ENCODE measurements around the gene NEIL3.

Gene NEIL3

DNA sequence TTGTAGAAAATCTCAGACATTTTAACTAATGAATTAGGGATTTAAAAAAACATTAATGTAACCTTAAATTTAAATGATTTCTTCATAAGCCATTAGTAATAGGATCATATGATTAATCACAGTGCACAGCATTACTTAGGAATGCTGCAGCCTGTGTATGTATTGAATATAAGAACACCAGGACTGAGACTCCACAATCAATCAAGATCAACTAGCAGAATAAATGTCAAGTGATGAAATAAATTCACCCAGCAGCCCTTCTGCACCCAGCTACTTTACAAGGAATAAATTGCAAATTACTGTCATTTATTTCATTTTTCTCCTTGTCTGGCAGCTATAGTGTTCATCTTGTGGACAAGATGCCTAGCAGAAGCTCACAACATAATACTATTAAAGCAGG, 46.5 kb downstream of the NEIL3 start:
- TF ChIP-seq EZH2 (optimal IDR thresholded peaks at IDR 0.05; ENCODE audit: low read depth, low read length) (no peak), EZH2phosphoT487 (IDR thresholded peaks at IDR 0.05; ENCODE audit: low read length) (no peak)
- TF ChIP-seq, protein P1, sequence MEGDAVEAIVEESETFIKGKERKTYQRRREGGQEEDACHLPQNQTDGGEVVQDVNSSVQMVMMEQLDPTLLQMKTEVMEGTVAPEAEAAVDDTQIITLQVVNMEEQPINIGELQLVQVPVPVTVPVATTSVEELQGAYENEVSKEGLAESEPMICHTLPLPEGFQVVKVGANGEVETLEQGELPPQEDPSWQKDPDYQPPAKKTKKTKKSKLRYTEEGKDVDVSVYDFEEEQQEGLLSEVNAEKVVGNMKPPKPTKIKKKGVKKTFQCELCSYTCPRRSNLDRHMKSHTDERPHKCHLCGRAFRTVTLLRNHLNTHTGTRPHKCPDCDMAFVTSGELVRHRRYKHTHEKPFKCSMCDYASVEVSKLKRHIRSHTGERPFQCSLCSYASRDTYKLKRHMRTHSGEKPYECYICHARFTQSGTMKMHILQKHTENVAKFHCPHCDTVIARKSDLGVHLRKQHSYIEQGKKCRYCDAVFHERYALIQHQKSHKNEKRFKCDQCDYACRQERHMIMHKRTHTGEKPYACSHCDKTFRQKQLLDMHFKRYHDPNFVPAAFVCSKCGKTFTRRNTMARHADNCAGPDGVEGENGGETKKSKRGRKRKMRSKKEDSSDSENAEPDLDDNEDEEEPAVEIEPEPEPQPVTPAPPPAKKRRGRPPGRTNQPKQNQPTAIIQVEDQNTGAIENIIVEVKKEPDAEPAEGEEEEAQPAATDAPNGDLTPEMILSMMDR (IDR thresholded peaks at IDR 0.05; ENCODE audit: low read length): no peak
- H3K4me1 ChIP-seq (ENCODE audit: low read length): no peaks in the 10 kb centered on the region
- no peaks in the 10 kb centered on the region for H4K20me1 ChIP-seq (ENCODE audit: insufficient read depth, low read length)
- no peaks in the 10 kb centered on the region for H3K27me3 ChIP-seq (replicated peaks; ENCODE audit: insufficient read depth, low read length)
- no peaks in the 10 kb centered on the region for H3F3A ChIP-seq (ENCODE audit: insufficient read depth, low read length)
- no peaks in the 10 kb centered on the region for H3K9me2 ChIP-seq (replicated peaks; ENCODE audit: insufficient read depth, low read length)
- no peak overlapping the region for H2AFZ ChIP-seq (ENCODE audit: low read length)
- no peak overlapping the region for H3K4me3 ChIP-seq (ENCODE audit: low read length)
- no peak for DNase-seq
- no peaks in the 10 kb centered on the region for H3K79me2 ChIP-seq (ENCODE audit: low read length)
- no peaks in the 10 kb centered on the region; the same call in 1 of the 2 replicates for H3K36me3 ChIP-seq (replicated peaks; ENCODE audit: insufficient read depth, low read length)
- no peak overlapping the region for H3K27ac ChIP-seq (ENCODE audit: low read length)
- no peak overlapping the region for H3K9ac ChIP-seq (ENCODE audit: low read length)
- H3K4me2 ChIP-seq (ENCODE audit: low read depth, low read length): no peak overlapping the region
- no peaks in the 10 kb centered on the region for H3K9me3 ChIP-seq (replicated peaks; ENCODE audit: insufficient read depth, low read length)

DNA sequence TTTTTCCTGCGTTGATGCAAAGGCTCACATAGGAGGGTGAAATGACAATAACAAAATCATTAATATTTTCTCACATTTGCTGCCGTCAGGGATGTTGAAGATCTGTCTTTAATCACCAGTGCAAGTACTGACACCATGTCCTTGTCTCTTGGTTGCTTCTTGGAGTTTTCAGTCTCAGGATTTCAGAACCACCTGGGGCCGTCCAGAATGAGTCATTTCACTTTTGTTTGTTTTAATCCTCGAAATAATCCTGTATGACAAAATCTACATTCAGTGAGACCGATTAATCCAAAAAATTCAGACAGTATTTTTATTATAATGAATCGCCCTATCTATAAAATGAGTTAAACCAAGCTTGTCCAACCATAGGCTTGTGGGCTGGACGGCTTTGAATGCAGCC, 47.2 kb downstream of the NEIL3 start:
- no peak for DNase-seq
- H3K4me2 ChIP-seq (ENCODE audit: low read depth, low read length): no peak overlapping the region
- H3K27ac ChIP-seq (ENCODE audit: low read length): no peak overlapping the region
- H3K4me1 ChIP-seq (ENCODE audit: low read length): no peaks in the 10 kb centered on the region
- TF ChIP-seq EZH2 (optimal IDR thresholded peaks at IDR 0.05; ENCODE audit: low read depth, low read length) (no peak), EZH2phosphoT487 (IDR thresholded peaks at IDR 0.05; ENCODE audit: low read length) (no peak)
- no peaks in the 10 kb centered on the region; the same call in 1 of the 2 replicates for H3K36me3 ChIP-seq (replicated peaks; ENCODE audit: insufficient read depth, low read length)
- no peaks in the 10 kb centered on the region for H3K9me2 ChIP-seq (replicated peaks; ENCODE audit: insufficient read depth, low read length)
- no peaks in the 10 kb centered on the region for H4K20me1 ChIP-seq (ENCODE audit: insufficient read depth, low read length)
- no peaks in the 10 kb centered on the region for H3F3A ChIP-seq (ENCODE audit: insufficient read depth, low read length)
- no peak overlapping the region for H2AFZ ChIP-seq (ENCODE audit: low read length)
- H3K27me3 ChIP-seq (replicated peaks; ENCODE audit: insufficient read depth, low read length): no peaks in the 10 kb centered on the region
- no peak overlapping the region for H3K4me3 ChIP-seq (ENCODE audit: low read length)
- no peaks in the 10 kb centered on the region for H3K79me2 ChIP-seq (ENCODE audit: low read length)
- no peaks in the 10 kb centered on the region for H3K9me3 ChIP-seq (replicated peaks; ENCODE audit: insufficient read depth, low read length)
- no peak overlapping the region for H3K9ac ChIP-seq (ENCODE audit: low read length)

DNA sequence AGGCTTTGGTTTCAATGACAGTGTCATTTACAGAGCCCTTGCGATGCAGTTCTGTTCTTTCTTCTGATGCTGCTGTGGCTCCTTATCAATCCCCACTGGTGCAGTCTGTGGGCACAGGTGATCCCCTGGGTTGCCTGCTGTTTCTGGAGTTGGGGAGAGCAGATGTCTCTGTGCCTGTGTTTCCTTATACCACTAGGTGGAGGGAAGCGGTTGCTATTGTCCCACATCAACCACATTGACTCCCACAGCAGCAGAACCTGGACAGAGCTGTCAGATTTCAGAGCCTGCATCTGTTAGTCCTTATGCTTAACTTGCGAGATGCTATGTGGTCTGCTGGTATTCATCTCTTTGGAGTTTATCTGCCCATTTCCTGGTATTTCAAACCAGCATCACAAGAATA, 57.7 kb downstream of the NEIL3 start:
- no peaks in the 10 kb centered on the region for H3K36me3 ChIP-seq (replicated peaks; ENCODE audit: insufficient read depth, low read length)
- no peaks in the 10 kb centered on the region for H3K79me2 ChIP-seq (ENCODE audit: low read length)
- H3K9me2 ChIP-seq (replicated peaks; ENCODE audit: insufficient read depth, low read length): no peaks in the 10 kb centered on the region
- no peak overlapping the region for H3K27ac ChIP-seq (ENCODE audit: low read length)
- no peaks in the 10 kb centered on the region for H3K27me3 ChIP-seq (replicated peaks; ENCODE audit: insufficient read depth, low read length)
- no peak overlapping the region for H2AFZ ChIP-seq (ENCODE audit: low read length)
- H3K9me3 ChIP-seq (replicated peaks; ENCODE audit: insufficient read depth, low read length): no peaks in the 10 kb centered on the region
- no peak overlapping the region for H3K9ac ChIP-seq (ENCODE audit: low read length)
- TF ChIP-seq EZH2 (optimal IDR thresholded peaks at IDR 0.05; ENCODE audit: low read depth, low read length) (no peak), EZH2phosphoT487 (IDR thresholded peaks at IDR 0.05; ENCODE audit: low read length) (no peak)
- TF ChIP-seq, protein P1 (IDR thresholded peaks at IDR 0.05; ENCODE audit: low read length): no peak
- H3K4me2 ChIP-seq (ENCODE audit: low read depth, low read length): no peak overlapping the region
- no peaks in the 10 kb centered on the region for H4K20me1 ChIP-seq (ENCODE audit: insufficient read depth, low read length)
- no peak for DNase-seq
- H3F3A ChIP-seq (ENCODE audit: insufficient read depth, low read length): no peaks in the 10 kb centered on the region
- H3K4me3 ChIP-seq (ENCODE audit: low read length): no peak overlapping the region
- H3K4me1 ChIP-seq (ENCODE audit: low read length): no peaks in the 10 kb centered on the region

DNA sequence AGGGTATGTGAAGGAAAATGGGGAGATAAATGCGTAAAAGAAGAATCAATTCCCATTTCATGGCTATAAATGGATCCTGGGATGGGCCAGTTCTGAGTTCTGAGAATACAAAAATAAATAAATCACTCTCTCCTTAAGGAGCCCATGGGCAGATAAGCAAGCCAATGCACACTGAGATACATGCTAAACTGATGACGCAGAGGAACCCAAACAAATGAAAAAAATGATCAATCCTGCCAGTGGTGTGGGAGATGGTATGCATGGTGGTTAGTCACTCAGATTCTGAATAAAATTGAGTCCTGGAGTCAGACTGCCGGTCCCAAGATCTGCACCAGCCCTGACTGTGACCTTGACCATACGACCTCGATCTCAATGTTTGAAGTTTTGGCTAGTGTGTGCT, 59.7 kb downstream of the NEIL3 start:
- Histone ChIP-seq H2AFZ (ENCODE audit: low read length) (no peak overlapping the region), H3K4me2 (ENCODE audit: low read depth, low read length) (no peak overlapping the region), H3K4me3 (ENCODE audit: low read length) (no peak overlapping the region), H3K36me3 (replicated peaks; ENCODE audit: insufficient read depth, low read length) (no peaks in the 10 kb centered on the region), H3F3A (ENCODE audit: insufficient read depth, low read length) (no peaks in the 10 kb centered on the region), H3K9ac (ENCODE audit: low read length) (no peak overlapping the region), H4K20me1 (ENCODE audit: insufficient read depth, low read length) (no peaks in the 10 kb centered on the region), H3K79me2 (ENCODE audit: low read length) (no peaks in the 10 kb centered on the region), H3K27ac (ENCODE audit: low read length) (no peak overlapping the region), H3K27me3 (replicated peaks; ENCODE audit: insufficient read depth, low read length) (no peaks in the 10 kb centered on the region), H3K9me3 (replicated peaks; ENCODE audit: insufficient read depth, low read length) (no peaks in the 10 kb centered on the region), H3K9me2 (replicated peaks; ENCODE audit: insufficient read depth, low read length) (no peaks in the 10 kb centered on the region), H3K4me1 (ENCODE audit: low read length) (no peaks in the 10 kb centered on the region)
- DNase-seq: no peak
- no peak for TF ChIP-seq EZH2 (optimal IDR thresholded peaks at IDR 0.05; ENCODE audit: low read depth, low read length)
- TF ChIP-seq, protein P1 (IDR thresholded peaks at IDR 0.05; ENCODE audit: low read length): no peak

Data from MM.1S (cell line).